ENCODE data around the gene SPEM1.

SPEM1 gene

GRCh38 chr17:7445619-7445968, 25.5 kb downstream of the SPEM1 start:
- H3K27me3 Mint-ChIP-seq, result peaks cover 40% of the 10 kb centered on the region
- H3K36me3 Mint-ChIP-seq, result peaks cover 4% of the 10 kb centered on the region
- H3K9me3 Mint-ChIP-seq, result no peaks in the 10 kb centered on the region
- peak; percentile 74 for ATAC-seq (ENCODE audit: low read depth)
- no peak for DNase-seq (ENCODE audit: low spot score in 2 of 2)
- peak overlapping the region; percentile 76 for H3K4me3 Mint-ChIP-seq
- H3K4me1 Mint-ChIP-seq, result peaks cover 15% of the 10 kb centered on the region
- peak overlapping the region; percentile 6 for H3K27ac Mint-ChIP-seq

GRCh38 chr17:7448461-7448860, 28.3 kb downstream of the SPEM1 start:
- peaks cover 13% of the 10 kb centered on the region for H3K4me1 Mint-ChIP-seq
- no peak overlapping the region for H3K27ac Mint-ChIP-seq
- DNase-seq (ENCODE audit: low spot score in 2 of 2), result no peak
- peaks cover 31% of the 10 kb centered on the region for H3K27me3 Mint-ChIP-seq
- H3K9me3 Mint-ChIP-seq, result no peaks in the 10 kb centered on the region
- no peak for ATAC-seq (ENCODE audit: low read depth)
- H3K4me3 Mint-ChIP-seq, result no peak overlapping the region
- H3K36me3 Mint-ChIP-seq, result peaks cover 3% of the 10 kb centered on the region

GRCh38 chr17:7459961-7460545, 39.9 kb downstream of the SPEM1 start:
- H3K9me3 Mint-ChIP-seq, result no peaks in the 10 kb centered on the region
- DNase-seq (ENCODE audit: low spot score in 2 of 2), result no peak
- no peaks in the 10 kb centered on the region for H3K27me3 Mint-ChIP-seq
- no peak overlapping the region for H3K4me3 Mint-ChIP-seq
- peaks cover 4% of the 10 kb centered on the region for H3K36me3 Mint-ChIP-seq
- ATAC-seq (ENCODE audit: low read depth), result no peak
- H3K27ac Mint-ChIP-seq, result no peak overlapping the region
- H3K4me1 Mint-ChIP-seq, result no peaks in the 10 kb centered on the region

- H3K27ac Mint-ChIP-seq, result no peak overlapping the region
- ATAC-seq (ENCODE audit: low read depth) (no peak), DNase-seq (ENCODE audit: low spot score in 2 of 2) (no peak)
- no peak overlapping the region for H3K4me3 Mint-ChIP-seq
- peaks cover 6% of the 10 kb centered on the region for H3K36me3 Mint-ChIP-seq
- no peaks in the 10 kb centered on the region for H3K27me3 Mint-ChIP-seq
- H3K4me1 Mint-ChIP-seq, result no peaks in the 10 kb centered on the region
- no peaks in the 10 kb centered on the region for H3K9me3 Mint-ChIP-seq
Measured at GRCh38 chr17:7460850-7461660, 40.9 kb downstream of the SPEM1 start.

GRCh38 chr17:7462474-7463371, 42.6 kb downstream of the SPEM1 start:
- peaks cover 10% of the 10 kb centered on the region for H3K4me1 Mint-ChIP-seq
- H3K27me3 Mint-ChIP-seq, result no peaks in the 10 kb centered on the region
- peaks cover 14% of the 10 kb centered on the region for H3K36me3 Mint-ChIP-seq
- no peaks in the 10 kb centered on the region for H3K9me3 Mint-ChIP-seq
- no peak overlapping the region for H3K4me3 Mint-ChIP-seq
- DNase-seq (ENCODE audit: low spot score in 2 of 2), result no peak
- no peak for ATAC-seq (ENCODE audit: low read depth)
- no peak overlapping the region for H3K27ac Mint-ChIP-seq

- Mint-ChIP-seq H3K4me1 (peaks cover 10% of the 10 kb centered on the region), H3K4me3 (no peak overlapping the region), H3K27ac (no peak overlapping the region), H3K27me3 (no peaks in the 10 kb centered on the region), H3K36me3 (peaks cover 14% of the 10 kb centered on the region), H3K9me3 (no peaks in the 10 kb centered on the region)
- ATAC-seq (ENCODE audit: low read depth) (no peak), DNase-seq (ENCODE audit: low spot score in 2 of 2) (no peak)
Measured at GRCh38 chr17:7463372-7463846, 43.3 kb downstream of the SPEM1 start.

- ATAC-seq (ENCODE audit: low read depth), result no peak
- Mint-ChIP-seq H3K4me3 (no peak overlapping the region), H3K9me3 (no peaks in the 10 kb centered on the region), H3K27ac (no peak overlapping the region), H3K27me3 (no peaks in the 10 kb centered on the region), H3K36me3 (peaks cover 18% of the 10 kb centered on the region), H3K4me1 (peaks cover 14% of the 10 kb centered on the region)
- DNase-seq (ENCODE audit: low spot score in 2 of 2), result no peak
Measured at GRCh38 chr17:7464081-7464480, 44.0 kb downstream of the SPEM1 start.

GRCh38 chr17:7465597-7466275, 45.6 kb downstream of the SPEM1 start:
- H3K27ac Mint-ChIP-seq, result no peak overlapping the region
- no peak for DNase-seq (ENCODE audit: low spot score in 2 of 2)
- no peaks in the 10 kb centered on the region for H3K27me3 Mint-ChIP-seq
- H3K36me3 Mint-ChIP-seq, result peaks cover 18% of the 10 kb centered on the region
- peaks cover 14% of the 10 kb centered on the region for H3K4me1 Mint-ChIP-seq
- ATAC-seq (ENCODE audit: low read depth), result no peak
- H3K4me3 Mint-ChIP-seq, result no peak overlapping the region
- H3K9me3 Mint-ChIP-seq, result no peaks in the 10 kb centered on the region

- Mint-ChIP-seq H3K36me3 (peaks cover 18% of the 10 kb centered on the region), H3K4me3 (no peak overlapping the region), H3K27ac (no peak overlapping the region)
Measured at GRCh38 chr17:7466318-7466638, 46.2 kb downstream of the SPEM1 start.

GRCh38 chr17:7466639-7467341, 46.7 kb downstream of the SPEM1 start:
- ATAC-seq (ENCODE audit: low read depth) (no peak), DNase-seq (ENCODE audit: low spot score in 2 of 2) (no peak)
- H3K36me3 Mint-ChIP-seq, result peaks cover 18% of the 10 kb centered on the region
- H3K4me3 Mint-ChIP-seq, result no peak overlapping the region
- H3K4me1 Mint-ChIP-seq, result peaks cover 15% of the 10 kb centered on the region
- H3K27me3 Mint-ChIP-seq, result no peaks in the 10 kb centered on the region
- no peaks in the 10 kb centered on the region for H3K9me3 Mint-ChIP-seq
- no peak overlapping the region for H3K27ac Mint-ChIP-seq

More at GRCh38 chr17:7466318-7466638, 46.2 kb downstream of the SPEM1 start:
- ATAC-seq (ENCODE audit: low read depth) (no peak), DNase-seq (ENCODE audit: low spot score in 2 of 2) (no peak)
- no peaks in the 10 kb centered on the region for H3K9me3 Mint-ChIP-seq
- H3K27me3 Mint-ChIP-seq, result no peaks in the 10 kb centered on the region
- peaks cover 14% of the 10 kb centered on the region for H3K4me1 Mint-ChIP-seq

GRCh38 chr17:7467498-7467897, 47.4 kb downstream of the SPEM1 start:
- H3K36me3 Mint-ChIP-seq, result peaks cover 18% of the 10 kb centered on the region
- DNase-seq (ENCODE audit: low spot score in 2 of 2) (no peak), ATAC-seq (ENCODE audit: low read depth) (peak; percentile 53)
- H3K27ac Mint-ChIP-seq, result no peak overlapping the region
- H3K27me3 Mint-ChIP-seq, result no peaks in the 10 kb centered on the region
- H3K4me1 Mint-ChIP-seq, result peaks cover 18% of the 10 kb centered on the region
- no peak overlapping the region for H3K4me3 Mint-ChIP-seq
- H3K9me3 Mint-ChIP-seq, result no peaks in the 10 kb centered on the region

GRCh38 chr17:7468290-7468689, 48.2 kb downstream of the SPEM1 start:
- Mint-ChIP-seq H3K4me3 (no peak overlapping the region), H3K9me3 (no peaks in the 10 kb centered on the region), H3K27ac (no peak overlapping the region), H3K4me1 (peaks cover 18% of the 10 kb centered on the region), H3K27me3 (no peaks in the 10 kb centered on the region), H3K36me3 (peaks cover 16% of the 10 kb centered on the region)
- ATAC-seq (ENCODE audit: low read depth), result no peak
- DNase-seq (ENCODE audit: low spot score in 2 of 2), result no peak

- no peak overlapping the region for H3K27ac Mint-ChIP-seq
- no peaks in the 10 kb centered on the region for H3K27me3 Mint-ChIP-seq
- no peak overlapping the region for H3K4me3 Mint-ChIP-seq
- peaks cover 14% of the 10 kb centered on the region for H3K36me3 Mint-ChIP-seq
- DNase-seq (ENCODE audit: low spot score in 2 of 2), result no peak
- no peak for ATAC-seq (ENCODE audit: low read depth)
- no peaks in the 10 kb centered on the region for H3K9me3 Mint-ChIP-seq
- H3K4me1 Mint-ChIP-seq, result peaks cover 18% of the 10 kb centered on the region
Measured at GRCh38 chr17:7468804-7469389, 48.8 kb downstream of the SPEM1 start.

Measured in memory B cell (primary cell).